Measurements from ENCODE around the gene PKN3.
A peak's percentile ranks its signal among the peaks of the same experiment; 100 is the strongest.

The PKN3 gene

GRCh38 chr9:128701227-128701854 is 962 bp upstream of the PKN3 start:
- H3K36me3 ChIP-seq (ENCODE audit: insufficient read depth, low read length): peaks cover 9% of the 10 kb centered on the region; the same call in 1 of the 2 replicates
- no peaks in the 10 kb centered on the region for H3K9me3 ChIP-seq (ENCODE audit: insufficient read depth, low read depth, low read length)
- no peak overlapping the region for H3K4me2 ChIP-seq (ENCODE audit: low read depth, low read length, poor library complexity, severe bottlenecking)
- H3K27me3 ChIP-seq (ENCODE audit: insufficient read depth, low read length, poor library complexity, severe bottlenecking): no peaks in the 10 kb centered on the region
- no peak for TF ChIP-seq EZH2phosphoT487 (IDR thresholded peaks at IDR 0.05; ENCODE audit: borderline replicate concordance)
- no peak for TF ChIP-seq CTCF (conservative IDR thresholded peaks at IDR 0.05; ENCODE audit: low read length)
- no peaks in the 10 kb centered on the region for H3K4me1 ChIP-seq (ENCODE audit: insufficient read depth, low read length, poor library complexity, severe bottlenecking)
- peaks cover 2% of the 10 kb centered on the region for H4K20me1 ChIP-seq (ENCODE audit: insufficient read depth, low read length, poor library complexity, severe bottlenecking)
- H2AFZ ChIP-seq (ENCODE audit: low read length): no peak overlapping the region
- H3K79me2 ChIP-seq (ENCODE audit: insufficient read depth, low read length): no peaks in the 10 kb centered on the region
- no peaks in the 10 kb centered on the region for H3F3A ChIP-seq (ENCODE audit: low read depth)
- H3K9ac ChIP-seq (ENCODE audit: low read depth, low read length, poor library complexity, severe bottlenecking): no peak overlapping the region
- no peak overlapping the region for H3K4me3 ChIP-seq (ENCODE audit: low read length, poor library complexity, severe bottlenecking)
- H3K9me2 ChIP-seq (replicated peaks; ENCODE audit: low read depth, low read length): no peaks in the 10 kb centered on the region

DNA sequence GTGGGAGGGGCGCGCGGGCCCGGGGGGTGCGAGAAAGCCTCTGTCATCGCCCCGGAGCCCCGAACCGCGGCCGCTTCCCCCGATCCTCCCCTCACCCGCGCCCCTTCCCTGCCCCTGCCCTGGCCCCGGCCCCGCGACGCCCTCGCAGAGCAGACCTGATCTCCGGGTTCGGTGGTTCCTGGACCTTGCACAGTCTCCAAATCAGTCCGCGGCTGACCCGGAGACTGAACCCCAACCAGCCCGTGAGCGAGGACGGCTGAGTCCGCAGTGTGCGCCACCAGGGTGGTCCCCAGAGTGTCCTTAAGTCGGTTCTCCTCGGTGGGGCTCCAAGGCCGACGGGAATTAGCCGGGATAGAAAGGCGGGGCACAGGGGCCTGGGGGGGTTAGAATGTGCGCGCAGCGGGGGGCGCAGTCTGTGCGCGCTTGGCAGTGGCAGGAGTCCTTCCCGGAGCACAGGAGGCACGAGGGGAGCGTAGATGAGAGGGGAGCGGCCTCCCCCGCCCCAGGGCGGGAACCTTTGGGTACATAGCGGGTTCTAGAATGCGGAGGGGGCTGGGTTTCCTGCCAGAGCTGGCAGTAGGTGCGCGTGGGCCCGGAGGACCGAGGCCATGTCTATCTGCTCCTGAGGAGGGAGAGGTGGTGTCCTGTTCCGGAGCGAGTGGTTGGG is 779 bp downstream of the PKN3 start:
- peak overlapping the region; percentile 77 for H3K9ac ChIP-seq (ENCODE audit: low read depth, low read length, poor library complexity, severe bottlenecking)
- H3F3A ChIP-seq (ENCODE audit: low read depth): no peaks in the 10 kb centered on the region
- H3K4me2 ChIP-seq (ENCODE audit: low read depth, low read length, poor library complexity, severe bottlenecking): peak overlapping the region; percentile 70
- no peak for TF ChIP-seq EZH2phosphoT487 (IDR thresholded peaks at IDR 0.05; ENCODE audit: borderline replicate concordance)
- TF ChIP-seq CTCF (conservative IDR thresholded peaks at IDR 0.05; ENCODE audit: low read length): no peak
- peak overlapping the region; percentile 78; the same call in 1 of the 2 replicates for H2AFZ ChIP-seq (ENCODE audit: low read length)
- H4K20me1 ChIP-seq (ENCODE audit: insufficient read depth, low read length, poor library complexity, severe bottlenecking): no peaks in the 10 kb centered on the region
- no peaks in the 10 kb centered on the region for H3K4me1 ChIP-seq (ENCODE audit: insufficient read depth, low read length, poor library complexity, severe bottlenecking)
- H3K79me2 ChIP-seq (ENCODE audit: insufficient read depth, low read length): no peaks in the 10 kb centered on the region
- peak overlapping the region; percentile 80 for H3K4me3 ChIP-seq (ENCODE audit: low read length, poor library complexity, severe bottlenecking)
- no peaks in the 10 kb centered on the region for H3K36me3 ChIP-seq (ENCODE audit: insufficient read depth, low read length)
- no peaks in the 10 kb centered on the region for H3K9me2 ChIP-seq (replicated peaks; ENCODE audit: low read depth, low read length)
- no peaks in the 10 kb centered on the region for H3K9me3 ChIP-seq (ENCODE audit: insufficient read depth, low read depth, low read length)
- H3K27me3 ChIP-seq (ENCODE audit: insufficient read depth, low read length, poor library complexity, severe bottlenecking): no peaks in the 10 kb centered on the region

- Histone ChIP-seq H3K4me2 (ENCODE audit: low read depth, low read length, poor library complexity, severe bottlenecking) (peak overlapping the region; percentile 70), H4K20me1 (ENCODE audit: insufficient read depth, low read length, poor library complexity, severe bottlenecking) (no peaks in the 10 kb centered on the region), H3K4me3 (ENCODE audit: low read length, poor library complexity, severe bottlenecking) (peak overlapping the region; percentile 80), H3K9me2 (replicated peaks; ENCODE audit: low read depth, low read length) (no peaks in the 10 kb centered on the region), H3K9me3 (ENCODE audit: insufficient read depth, low read depth, low read length) (no peaks in the 10 kb centered on the region), H3K27me3 (ENCODE audit: insufficient read depth, low read length, poor library complexity, severe bottlenecking) (no peaks in the 10 kb centered on the region), H3K9ac (ENCODE audit: low read depth, low read length, poor library complexity, severe bottlenecking) (no peak overlapping the region), H2AFZ (ENCODE audit: low read length) (no peak overlapping the region), H3K79me2 (ENCODE audit: insufficient read depth, low read length) (no peaks in the 10 kb centered on the region), H3F3A (ENCODE audit: low read depth) (no peaks in the 10 kb centered on the region), H3K4me1 (ENCODE audit: insufficient read depth, low read length, poor library complexity, severe bottlenecking) (no peaks in the 10 kb centered on the region), H3K36me3 (ENCODE audit: insufficient read depth, low read length) (no peaks in the 10 kb centered on the region)
- no peak for TF ChIP-seq EZH2phosphoT487 (IDR thresholded peaks at IDR 0.05; ENCODE audit: borderline replicate concordance)
- no peak for TF ChIP-seq CTCF (conservative IDR thresholded peaks at IDR 0.05; ENCODE audit: low read length)
Measured at GRCh38 chr9:128703616-128704355, 1.5 kb downstream of the PKN3 start.
